Activated T-helper 17 cell treated with anti-CD3 and anti-CD28 coated beads, Interleukin-2, amount 50 U/mL, for 72 hours (primary cell): ENCODE data around the gene GRHL3. TPM values are rescaled to one million over a fixed set of nuclear protein-coding genes. Genes with fewer than 3 reads are reported as not detected.
"Not testable (repeated sequence)": the region's sequence is repeated elsewhere in the genome, so short reads cannot be mapped to it uniquely, and the experiment has no call there.

Source experiments
- ATAC-seq: fragments of 150-1000 bp; cut with Tn5 transposase; replicated peaks from 2 replicates; pipeline ENCODE4 v1.10.0; 2021; ENCODE audit warnings: mild to moderate bottlenecking, moderate library complexity
- H3K27ac Mint-ChIP-seq: one replicate; pipeline ENCODE4 v1.8.0; 2022; ENCODE audit warnings: mixed read lengths
- H3K27me3 Mint-ChIP-seq: one replicate; pipeline ENCODE4 v1.8.0; 2022; ENCODE audit warnings: mixed read lengths
- H3K36me3 Mint-ChIP-seq: one replicate; pipeline ENCODE4 v1.8.0; 2022; ENCODE audit warnings: low read depth, mild to moderate bottlenecking, mixed read lengths
- H3K4me1 Mint-ChIP-seq: one replicate; pipeline ENCODE4 v1.8.0; 2022; ENCODE audit warnings: mixed read lengths
- H3K4me3 Mint-ChIP-seq: one replicate; pipeline ENCODE4 v1.8.0; 2022; ENCODE audit warnings: mild to moderate bottlenecking, mixed read lengths
- H3K9me3 Mint-ChIP-seq: one replicate; pipeline ENCODE4 v1.8.0; 2022; ENCODE audit warnings: mixed read lengths
- total RNA-seq, 2 donors: library from RNA; stranded (reverse); gene quantifications; one replicate each; pipeline ENCODE4 v1.2.3, GENCODE V29; 2022

Gene GRHL3
- total RNA-seq, 2 donors from 2014 or later, result not detected

DNA sequence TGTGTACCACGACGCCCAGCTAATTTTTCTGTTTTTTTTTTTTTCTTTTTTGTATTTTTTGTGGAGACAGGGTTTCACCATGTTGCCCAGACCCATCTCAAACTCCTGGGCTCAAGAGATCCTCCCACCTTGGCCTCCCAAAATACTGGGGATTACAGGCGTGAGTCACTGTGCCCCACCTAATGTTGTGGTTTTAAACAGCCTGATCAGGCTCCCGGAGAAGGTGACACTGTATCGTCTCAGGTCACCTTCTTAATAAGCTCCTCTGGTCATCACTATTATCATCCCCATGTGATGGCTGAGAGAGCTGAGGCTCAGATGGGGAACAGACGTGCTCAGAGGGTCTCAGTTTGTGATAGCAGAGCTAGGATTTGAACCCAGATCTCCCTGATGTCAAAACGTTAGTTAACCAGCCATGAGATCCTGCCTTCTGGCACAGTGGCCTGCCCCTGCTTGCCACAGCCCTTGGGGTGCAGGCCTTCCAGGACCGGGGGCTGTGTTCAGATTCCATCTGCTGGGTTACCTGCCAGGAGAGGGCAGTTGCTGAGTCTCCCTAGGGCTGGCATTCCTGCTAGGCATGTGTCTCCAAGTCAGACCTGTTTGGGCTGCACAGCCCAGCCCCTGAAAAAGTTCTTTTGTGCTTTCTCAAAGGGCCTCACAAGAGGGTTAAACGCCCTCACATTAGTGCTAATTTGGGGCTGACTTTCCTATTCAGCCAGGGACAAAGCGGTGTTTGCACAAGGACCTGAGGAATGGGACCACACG, 32.7 kb upstream of the GRHL3 start:
- Mint-ChIP-seq H3K4me3 (no peak overlapping the region), H3K9me3 (no peaks in the 10 kb centered on the region), H3K27me3 (peaks cover 4% of the 10 kb centered on the region), H3K4me1 (no peaks in the 10 kb centered on the region), H3K27ac (no peak overlapping the region), H3K36me3 (no peaks in the 10 kb centered on the region)
- ATAC-seq, result no peak

DNA sequence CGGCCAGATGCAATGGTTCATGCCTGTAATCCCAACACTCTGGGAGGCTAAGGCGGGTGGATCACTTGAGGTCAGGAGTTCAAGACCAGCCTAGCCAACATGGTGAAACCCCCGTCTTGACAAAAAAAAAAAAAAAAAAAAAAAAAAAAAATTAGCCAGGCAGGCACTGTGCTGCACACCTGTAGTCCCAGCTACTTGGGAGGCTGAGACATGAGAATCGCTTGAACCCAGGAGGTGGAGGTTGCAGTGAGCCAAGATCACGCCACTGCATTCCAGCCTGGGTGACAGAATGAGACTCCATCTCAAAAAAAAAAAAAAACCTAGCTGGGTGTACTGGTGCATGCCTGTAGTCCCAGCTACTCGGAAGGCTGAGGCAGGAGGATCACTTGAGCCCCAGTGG, 31.4 kb upstream of the GRHL3 start:
- not testable (repeated sequence) for ATAC-seq, H3K27ac Mint-ChIP-seq, H3K27me3 Mint-ChIP-seq, H3K9me3 Mint-ChIP-seq, H3K4me3 Mint-ChIP-seq, H3K4me1 Mint-ChIP-seq, H3K36me3 Mint-ChIP-seq

DNA sequence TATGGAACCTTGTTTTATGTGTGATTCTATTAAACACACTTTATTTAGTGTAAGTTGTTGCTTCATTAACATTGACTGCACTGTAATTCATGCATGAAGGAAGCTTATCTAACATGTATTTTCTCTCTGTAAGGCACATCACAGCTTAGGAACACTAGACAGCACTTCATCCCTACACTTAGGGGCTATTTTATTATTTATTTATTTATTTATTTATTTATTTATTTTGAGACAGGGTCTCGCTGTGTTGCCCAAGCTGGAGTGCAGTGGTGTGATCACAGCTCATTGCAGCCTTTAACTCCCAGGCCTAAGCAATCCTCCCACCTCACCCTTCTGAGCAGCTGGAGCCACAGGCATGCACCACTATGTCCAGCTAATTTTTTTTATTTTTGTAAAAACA, 30.7 kb upstream of the GRHL3 start:
- ATAC-seq, result no peak
- H3K27me3 Mint-ChIP-seq, result peaks cover 8% of the 10 kb centered on the region
- H3K27ac Mint-ChIP-seq, result no peak overlapping the region
- no peaks in the 10 kb centered on the region for H3K4me1 Mint-ChIP-seq
- H3K36me3 Mint-ChIP-seq, result no peaks in the 10 kb centered on the region
- no peaks in the 10 kb centered on the region for H3K9me3 Mint-ChIP-seq
- no peak overlapping the region for H3K4me3 Mint-ChIP-seq

DNA sequence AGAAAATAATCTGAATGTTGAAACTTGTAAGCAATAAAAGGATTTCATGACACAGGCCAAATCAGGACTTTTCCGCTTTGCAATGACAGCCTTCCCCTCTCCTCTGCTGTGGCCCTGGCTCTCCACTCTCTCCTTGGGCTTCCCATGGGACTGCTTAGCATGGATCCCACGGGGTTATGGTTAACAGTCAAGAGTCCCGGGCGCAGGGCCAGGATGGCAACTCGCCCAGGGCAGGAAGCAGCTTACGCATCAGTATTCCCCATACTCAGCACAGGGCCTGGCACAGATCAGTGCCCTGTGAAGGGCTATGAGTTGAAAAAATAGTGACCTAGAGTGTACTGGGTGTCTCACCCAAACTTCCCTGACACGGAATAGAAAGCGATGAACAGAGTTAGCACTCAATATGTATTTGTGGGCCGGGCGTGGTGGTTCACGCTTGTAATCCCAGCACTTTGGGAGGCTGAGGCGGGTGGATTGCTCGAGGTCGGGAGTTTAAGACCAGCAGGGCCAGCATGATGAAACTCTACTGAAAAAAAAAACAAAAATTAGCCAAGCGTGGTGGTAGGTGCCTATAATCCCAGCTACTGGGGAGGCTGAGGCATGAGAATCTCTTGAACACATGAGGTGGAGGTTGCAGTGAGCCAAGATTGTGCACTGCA, 29.1 kb upstream of the GRHL3 start:
- Mint-ChIP-seq H3K9me3 (no peaks in the 10 kb centered on the region), H3K4me3 (no peak overlapping the region), H3K27ac (no peak overlapping the region), H3K27me3 (peaks cover 13% of the 10 kb centered on the region), H3K4me1 (no peaks in the 10 kb centered on the region), H3K36me3 (no peaks in the 10 kb centered on the region)
- ATAC-seq, result no peak

DNA sequence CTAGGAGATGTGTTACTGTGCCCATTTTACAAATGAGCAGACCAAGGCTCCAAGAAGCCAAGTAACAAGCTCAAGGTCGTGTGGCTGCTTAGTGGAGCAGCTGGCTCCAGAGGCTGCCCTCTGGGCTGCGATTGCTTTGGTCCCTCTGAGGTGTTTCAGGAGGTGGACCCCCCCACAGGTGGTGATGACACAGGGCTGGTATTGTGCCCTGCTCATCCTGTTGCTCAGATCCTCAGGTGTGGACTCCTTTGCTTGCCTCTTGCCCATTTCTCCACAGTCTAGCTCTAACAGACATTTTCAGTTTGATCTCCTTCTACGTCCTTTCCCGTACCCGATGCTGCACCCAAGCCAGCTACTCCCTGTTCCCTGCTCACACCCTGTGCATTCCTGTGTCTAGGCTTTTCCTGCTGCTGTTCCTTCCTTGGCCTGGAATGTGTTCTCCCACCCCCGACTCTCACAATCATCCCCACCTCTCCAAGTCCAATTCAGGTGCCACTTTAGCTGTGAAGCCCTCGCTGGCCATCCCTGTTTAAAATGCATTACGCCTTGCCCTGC, 28.1 kb upstream of the GRHL3 start:
- no peak for ATAC-seq
- no peaks in the 10 kb centered on the region for H3K4me1 Mint-ChIP-seq
- H3K9me3 Mint-ChIP-seq, result no peaks in the 10 kb centered on the region
- no peaks in the 10 kb centered on the region for H3K36me3 Mint-ChIP-seq
- H3K4me3 Mint-ChIP-seq, result no peak overlapping the region
- no peak overlapping the region for H3K27ac Mint-ChIP-seq
- peaks cover 16% of the 10 kb centered on the region for H3K27me3 Mint-ChIP-seq

DNA sequence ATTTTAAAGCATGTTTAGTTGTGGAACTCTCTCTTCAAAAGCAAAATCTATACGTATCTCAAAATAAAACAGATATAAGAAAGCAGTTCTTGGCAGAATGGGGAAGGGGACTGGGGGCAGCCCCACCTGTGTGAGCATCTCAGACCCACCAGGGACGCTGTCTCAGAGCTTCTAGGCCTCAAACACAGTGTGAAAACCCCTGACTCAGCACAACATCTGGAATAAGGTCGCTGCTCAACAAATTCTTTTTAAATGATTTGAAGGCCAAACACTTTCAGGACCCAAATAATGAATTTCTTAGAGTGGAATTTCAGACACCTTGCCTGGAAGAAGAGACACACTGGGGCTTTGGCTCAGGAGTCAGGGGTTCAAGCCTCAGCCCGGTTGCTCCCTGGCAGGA, 27.1 kb upstream of the GRHL3 start:
- no peak for ATAC-seq
- Mint-ChIP-seq H3K36me3 (no peaks in the 10 kb centered on the region), H3K4me3 (no peak overlapping the region), H3K27me3 (peaks cover 16% of the 10 kb centered on the region), H3K4me1 (no peaks in the 10 kb centered on the region), H3K9me3 (no peaks in the 10 kb centered on the region), H3K27ac (no peak overlapping the region)

DNA sequence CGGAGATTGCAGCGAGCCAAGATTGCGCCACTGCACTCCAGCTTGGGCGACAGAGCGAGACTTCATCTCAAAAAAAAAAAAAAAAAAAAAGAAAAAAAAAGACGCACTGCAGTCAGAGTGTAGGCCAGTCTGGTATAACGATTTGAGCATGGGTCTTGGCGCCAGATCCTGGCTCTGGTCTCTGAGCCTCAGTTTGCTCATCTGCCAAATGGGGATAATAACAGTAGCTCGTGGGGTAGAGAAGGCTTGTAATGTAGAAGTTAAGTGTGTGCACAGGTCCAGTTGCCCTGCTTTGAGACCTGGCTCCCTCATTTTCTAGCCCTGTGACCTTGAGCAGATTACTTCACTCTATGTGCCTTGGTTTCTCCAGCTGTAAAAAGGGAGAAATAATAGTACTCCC, 26.3 kb upstream of the GRHL3 start:
- no peak overlapping the region for H3K4me3 Mint-ChIP-seq
- H3K4me1 Mint-ChIP-seq, result no peaks in the 10 kb centered on the region
- H3K27ac Mint-ChIP-seq, result no peak overlapping the region
- H3K36me3 Mint-ChIP-seq, result no peaks in the 10 kb centered on the region
- H3K9me3 Mint-ChIP-seq, result no peaks in the 10 kb centered on the region
- ATAC-seq, result no peak
- H3K27me3 Mint-ChIP-seq, result peaks cover 20% of the 10 kb centered on the region

DNA sequence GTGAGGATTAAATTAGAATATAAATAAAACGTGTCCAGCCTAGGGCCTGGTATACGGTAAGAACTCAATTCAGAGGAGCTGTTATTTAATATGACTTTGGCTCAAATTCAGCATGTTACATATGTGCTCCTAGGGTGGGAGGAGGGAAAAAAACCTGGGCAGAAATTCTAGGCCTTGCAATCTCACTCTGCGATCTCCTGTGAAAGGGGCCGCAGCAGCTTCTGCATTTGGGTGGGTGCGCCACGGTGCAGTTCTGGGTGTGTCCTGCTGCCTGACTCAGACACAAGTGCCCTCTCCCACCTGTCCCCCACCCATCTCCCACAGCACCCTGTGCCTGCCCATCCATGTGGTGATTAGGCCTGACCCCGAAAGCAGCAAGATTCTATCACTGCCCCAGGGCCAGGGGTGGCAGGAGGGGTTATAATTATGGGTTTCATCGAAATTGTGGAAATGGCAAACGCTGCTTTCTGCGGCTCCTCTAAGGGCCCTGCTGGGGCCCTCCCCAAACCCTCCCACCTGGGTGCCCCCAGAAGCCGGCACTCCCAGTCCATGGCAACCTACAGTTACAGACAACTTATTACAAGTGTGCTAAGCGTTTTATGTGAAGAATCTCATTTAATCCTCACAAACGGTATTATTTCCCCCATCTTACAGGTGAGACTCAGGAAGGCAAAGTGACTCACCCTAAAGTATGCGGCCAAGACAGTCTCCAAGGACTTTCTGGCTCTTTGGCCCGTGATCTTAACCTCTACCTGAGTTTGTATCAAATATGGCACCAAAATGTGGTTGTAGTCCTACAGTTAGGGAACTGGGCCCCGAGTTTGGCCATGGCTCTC, 25.5 kb upstream of the GRHL3 start:
- Mint-ChIP-seq H3K4me3 (no peak overlapping the region), H3K36me3 (no peaks in the 10 kb centered on the region), H3K4me1 (no peaks in the 10 kb centered on the region), H3K9me3 (no peaks in the 10 kb centered on the region), H3K27me3 (peaks cover 22% of the 10 kb centered on the region), H3K27ac (no peak overlapping the region)
- no peak for ATAC-seq

DNA sequence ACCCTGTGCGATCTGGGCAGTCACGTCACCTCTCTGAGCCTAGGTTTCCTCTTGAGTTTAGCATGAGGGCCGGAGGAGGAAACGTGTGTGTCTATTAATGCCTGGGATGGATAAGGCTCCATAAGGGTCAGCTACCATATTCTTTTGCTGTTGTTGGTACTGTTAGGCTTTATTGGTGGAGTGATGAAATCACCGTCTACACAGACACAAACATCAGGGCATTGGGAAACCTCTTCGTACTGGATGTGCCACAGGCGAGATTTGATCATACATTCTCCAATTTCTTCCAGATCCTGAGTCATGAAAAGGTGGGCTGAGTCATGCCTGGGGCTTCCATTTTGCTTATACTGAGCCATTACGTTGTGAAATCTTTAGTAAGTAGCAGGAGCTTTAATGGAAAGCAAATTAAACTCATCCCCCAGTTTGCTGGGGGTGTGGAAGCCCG, 24.9 kb upstream of the GRHL3 start:
- Mint-ChIP-seq H3K4me1 (no peaks in the 10 kb centered on the region), H3K9me3 (no peaks in the 10 kb centered on the region), H3K27ac (no peak overlapping the region), H3K27me3 (peaks cover 26% of the 10 kb centered on the region), H3K36me3 (no peaks in the 10 kb centered on the region), H3K4me3 (no peak overlapping the region)
- ATAC-seq, result no peak

DNA sequence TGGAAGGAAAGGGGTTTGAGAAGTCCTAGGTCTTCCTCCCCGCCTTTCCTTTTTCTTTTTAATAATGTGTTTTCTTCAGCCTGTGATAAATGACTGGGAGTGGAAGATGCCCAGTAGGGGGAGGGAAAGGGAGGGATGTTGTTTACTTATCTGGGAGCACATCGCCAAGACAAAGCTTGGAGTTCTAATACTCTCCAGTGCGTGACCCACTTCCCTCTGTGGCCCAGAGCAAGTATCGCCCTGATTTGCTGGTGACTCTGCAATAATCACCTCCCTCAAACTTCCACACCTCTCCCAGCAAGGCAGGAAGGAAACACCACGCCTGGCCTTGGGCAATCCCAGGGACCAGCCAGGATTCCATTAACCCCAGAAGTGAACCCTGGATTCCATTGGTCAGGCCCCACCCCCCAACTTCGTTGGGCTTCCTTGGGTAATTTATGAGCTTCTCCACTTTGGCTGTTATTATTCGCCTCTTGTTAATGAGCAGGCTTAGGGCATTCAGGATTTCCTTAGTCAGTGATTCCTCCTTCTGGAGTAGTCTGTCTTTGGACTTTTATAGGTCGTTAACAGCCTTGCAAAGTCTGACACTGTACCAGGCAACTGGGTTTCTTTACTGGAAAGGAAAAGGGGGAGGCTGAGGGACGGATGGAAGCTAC, 24.3 kb upstream of the GRHL3 start:
- Mint-ChIP-seq H3K9me3 (no peaks in the 10 kb centered on the region), H3K27ac (no peak overlapping the region), H3K4me1 (no peaks in the 10 kb centered on the region), H3K4me3 (no peak overlapping the region), H3K36me3 (no peaks in the 10 kb centered on the region), H3K27me3 (peaks cover 28% of the 10 kb centered on the region)
- ATAC-seq, result no peak

DNA sequence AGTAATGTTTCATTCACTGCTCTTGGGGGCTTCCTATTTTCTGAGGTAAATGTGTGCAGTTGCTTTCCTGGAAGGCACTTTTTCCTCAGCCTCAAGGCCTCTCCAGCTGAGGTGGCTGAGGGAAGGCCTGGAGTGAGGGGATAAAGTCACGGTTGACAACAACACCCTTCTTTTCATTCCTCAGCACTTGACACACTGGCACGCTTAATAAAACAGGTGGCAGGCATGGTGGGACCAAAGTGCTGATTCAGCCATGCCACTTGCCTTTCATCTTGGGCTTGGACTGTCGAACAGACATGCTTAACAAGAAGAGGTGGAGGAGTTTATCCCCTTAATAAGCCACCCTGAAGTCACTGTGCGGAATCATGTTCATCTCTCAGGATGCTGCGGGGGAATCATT, 23.6 kb upstream of the GRHL3 start:
- Mint-ChIP-seq H3K27ac (no peak overlapping the region), H3K27me3 (peaks cover 31% of the 10 kb centered on the region), H3K9me3 (no peaks in the 10 kb centered on the region), H3K36me3 (no peaks in the 10 kb centered on the region), H3K4me3 (no peak overlapping the region), H3K4me1 (no peaks in the 10 kb centered on the region)
- no peak for ATAC-seq

DNA sequence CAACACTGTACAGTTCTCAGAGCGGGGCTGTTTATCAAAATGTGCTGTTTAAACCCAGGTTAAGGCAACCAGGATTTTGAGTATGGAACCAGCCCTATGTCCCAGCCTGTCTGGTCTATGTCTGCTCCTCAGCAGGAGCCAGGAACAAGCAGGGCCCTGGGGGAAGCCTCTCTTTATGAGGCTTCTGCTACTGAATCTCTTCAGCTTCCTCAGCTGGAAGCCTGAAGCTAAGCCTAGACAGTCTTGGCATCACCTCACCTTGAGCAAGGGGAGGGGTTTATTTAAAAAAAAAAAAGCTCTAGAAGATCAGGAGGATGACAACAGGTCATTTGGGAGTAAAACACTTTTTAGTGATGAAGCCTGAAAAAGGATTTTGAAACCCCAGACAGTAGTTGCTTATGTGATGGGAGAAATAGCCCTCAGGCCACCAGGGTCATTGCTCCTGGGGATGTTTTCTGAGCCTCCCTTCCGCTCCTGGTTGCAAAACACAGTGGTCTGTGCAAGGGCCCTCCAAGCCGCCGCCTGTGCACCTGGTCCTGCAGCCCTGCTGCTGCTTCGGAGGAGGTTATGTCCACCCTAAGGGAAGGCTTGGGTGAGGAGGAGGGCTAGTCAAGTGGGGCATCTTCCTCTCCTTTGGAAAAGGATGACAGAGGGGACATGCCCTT, 21.8 kb upstream of the GRHL3 start:
- Mint-ChIP-seq H3K27me3 (peaks cover 25% of the 10 kb centered on the region), H3K36me3 (no peaks in the 10 kb centered on the region), H3K4me3 (no peak overlapping the region), H3K4me1 (no peaks in the 10 kb centered on the region), H3K9me3 (no peaks in the 10 kb centered on the region), H3K27ac (no peak overlapping the region)
- no peak for ATAC-seq

DNA sequence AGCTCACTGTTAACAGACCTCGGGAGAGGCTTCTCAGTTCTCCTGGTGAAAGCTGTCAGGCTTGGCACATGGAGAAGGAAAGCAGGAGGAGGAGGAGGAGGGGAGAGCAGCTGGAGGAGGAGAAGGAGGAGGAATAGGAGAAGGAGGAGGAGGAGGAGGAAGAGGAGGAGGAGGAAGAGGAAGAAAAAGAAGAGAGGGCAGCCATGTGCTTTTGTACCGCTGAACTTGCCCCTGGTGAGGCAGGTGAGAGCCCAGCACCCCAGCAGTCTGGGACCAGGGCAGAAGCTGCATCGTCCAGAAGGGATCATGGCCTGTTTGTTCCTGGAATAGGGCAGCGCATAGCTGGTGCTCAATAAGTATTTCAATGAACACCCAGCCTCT, 21.3 kb upstream of the GRHL3 start:
- Mint-ChIP-seq H3K27ac (no peak overlapping the region), H3K36me3 (no peaks in the 10 kb centered on the region), H3K4me1 (no peaks in the 10 kb centered on the region), H3K9me3 (no peaks in the 10 kb centered on the region), H3K27me3 (peaks cover 25% of the 10 kb centered on the region), H3K4me3 (no peak overlapping the region)
- ATAC-seq, result no peak

DNA sequence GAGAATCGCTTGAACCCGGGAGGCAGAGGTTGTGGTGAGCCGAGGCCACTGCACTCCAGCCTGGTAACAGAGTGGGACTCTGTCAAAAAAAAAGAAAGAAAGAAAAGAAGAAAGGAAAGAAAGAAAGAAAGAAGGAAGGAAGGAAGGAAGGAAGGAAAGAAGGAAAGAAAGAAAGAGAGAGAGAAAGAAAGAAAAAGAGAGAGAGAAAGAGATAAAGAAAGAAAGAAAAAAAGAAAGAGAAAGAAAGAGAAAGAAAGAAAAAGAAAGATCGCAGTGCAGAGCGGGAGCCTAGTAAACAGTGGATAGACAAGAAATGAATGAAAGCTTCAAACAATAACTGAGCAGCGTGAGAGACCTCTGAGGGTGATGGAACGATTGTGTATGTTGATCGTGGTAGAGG, 20.6 kb upstream of the GRHL3 start:
- peaks cover 25% of the 10 kb centered on the region for H3K27me3 Mint-ChIP-seq
- no peaks in the 10 kb centered on the region for H3K36me3 Mint-ChIP-seq
- H3K4me3 Mint-ChIP-seq, result no peak overlapping the region
- ATAC-seq, result no peak
- H3K4me1 Mint-ChIP-seq, result no peaks in the 10 kb centered on the region
- H3K27ac Mint-ChIP-seq, result no peak overlapping the region
- H3K9me3 Mint-ChIP-seq, result no peaks in the 10 kb centered on the region
